GM18867 (cell line): Measurements from ENCODE around the gene DLEC1.
"Not testable (repeated sequence)": the region's sequence is repeated elsewhere in the genome, so short reads cannot be mapped to it uniquely, and the experiment has no call there.

Experiments used
- ATAC-seq: cut with Tn5 transposase; IDR thresholded peaks from one replicate; pipeline ENCODE4 v1.9.1; 2021; ENCODE audit warnings: mild to moderate bottlenecking, moderate library complexity; ENCODE audit not compliant: unreplicated experiment

DLEC1 gene

DNA sequence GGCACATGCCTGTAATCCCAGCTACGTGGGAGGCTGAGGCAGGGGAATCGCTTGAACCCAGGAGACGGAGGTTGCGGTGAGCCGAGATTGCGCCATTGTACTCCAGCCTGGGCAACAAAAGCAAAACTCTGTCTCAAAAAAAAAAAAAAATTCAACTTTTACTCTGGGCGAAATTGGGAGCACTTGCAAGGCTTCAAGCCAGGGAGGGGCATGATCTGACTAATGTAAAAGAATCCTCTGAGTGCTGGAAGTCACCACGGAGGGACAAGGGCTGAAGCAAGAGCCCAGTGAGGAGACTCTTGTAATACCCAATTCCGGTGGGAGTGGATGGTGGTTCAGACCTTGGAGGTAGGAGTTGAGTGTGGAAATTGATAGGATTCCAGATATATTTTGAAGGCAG, 4.7 kb upstream of the DLEC1 start:
- not testable (repeated sequence) for ATAC-seq

DNA sequence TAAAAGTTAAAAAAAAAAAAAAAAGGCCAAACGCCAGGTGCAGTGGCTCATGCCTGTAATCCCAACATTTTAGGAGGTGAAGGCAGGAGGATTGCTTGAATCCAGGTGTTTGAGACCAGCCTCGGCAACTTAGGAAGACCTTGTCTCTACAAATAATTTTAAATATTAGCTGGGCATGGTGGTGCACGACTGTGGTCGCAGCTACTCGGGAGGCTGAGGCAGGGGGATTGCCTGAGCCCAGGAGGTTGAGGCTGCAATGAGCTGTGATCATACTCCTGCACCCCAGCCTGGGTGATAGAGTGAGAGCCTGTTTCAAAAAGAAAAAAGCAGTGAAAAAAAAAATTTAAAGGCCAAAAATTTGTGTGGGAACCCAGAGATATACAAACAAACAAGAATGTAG, 2.7 kb upstream of the DLEC1 start:
- no peak for ATAC-seq

DNA sequence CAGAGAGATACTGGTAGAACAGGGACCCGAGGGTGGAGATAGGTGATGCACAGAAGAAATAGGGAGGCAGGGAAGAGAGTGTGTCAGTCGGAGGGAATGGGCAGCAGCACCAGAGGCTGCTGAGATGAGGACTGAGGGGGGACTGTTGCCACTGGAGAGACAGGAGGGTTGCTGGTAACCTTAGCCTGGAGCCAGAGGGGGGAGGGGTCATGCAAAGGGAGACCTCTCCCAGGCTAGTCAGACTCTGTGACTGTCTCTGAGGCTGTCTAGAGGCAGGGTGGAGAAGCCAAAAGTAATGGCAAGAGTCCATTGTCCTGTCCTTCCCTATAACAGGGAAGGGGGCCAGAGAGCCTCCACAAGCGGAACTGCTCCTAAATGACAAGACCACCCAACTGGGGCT, 2.1 kb upstream of the DLEC1 start:
- ATAC-seq, result no peak

DNA sequence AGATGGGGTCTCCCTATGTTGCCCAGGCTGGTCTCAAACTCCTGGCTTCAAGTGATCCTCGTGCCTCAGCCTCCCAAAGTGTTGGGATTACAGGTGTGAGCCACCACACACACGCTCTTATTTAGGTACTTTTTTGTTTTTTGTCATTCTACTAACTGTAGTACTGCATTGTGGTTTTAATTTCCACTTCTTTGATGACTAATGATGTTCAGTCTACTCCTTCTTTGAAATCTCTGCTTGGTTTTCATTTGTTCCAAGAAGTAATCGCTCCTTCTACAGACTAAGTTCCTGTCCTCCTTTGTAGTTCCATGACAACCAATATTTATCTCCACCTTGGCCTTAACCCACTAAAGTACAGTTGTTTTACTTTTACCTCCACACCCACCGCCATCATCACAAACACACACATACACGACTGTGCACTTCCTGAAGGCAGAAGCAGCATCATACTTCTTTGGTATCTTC, 529 bp upstream of the DLEC1 start:
- ATAC-seq, result no peak

DNA sequence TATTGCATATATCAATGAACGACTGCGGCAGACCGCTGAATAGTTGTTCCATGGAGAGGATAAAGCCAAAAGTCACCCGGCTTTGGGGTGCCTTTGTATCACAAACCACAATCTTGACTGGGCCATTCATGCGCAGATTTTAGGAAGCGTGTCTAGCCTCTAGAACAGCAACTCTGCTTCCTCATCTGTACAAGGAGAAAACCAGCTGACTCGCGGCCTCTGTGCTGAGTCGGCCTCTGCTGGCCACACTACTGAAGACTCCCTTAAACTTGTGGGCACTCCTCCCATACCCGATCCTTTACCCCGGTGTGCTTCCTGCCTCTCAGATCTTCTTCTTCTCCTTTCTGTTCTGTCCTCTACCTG, 872 bp downstream of the DLEC1 start:
- ATAC-seq, result peak; percentile 48

DNA sequence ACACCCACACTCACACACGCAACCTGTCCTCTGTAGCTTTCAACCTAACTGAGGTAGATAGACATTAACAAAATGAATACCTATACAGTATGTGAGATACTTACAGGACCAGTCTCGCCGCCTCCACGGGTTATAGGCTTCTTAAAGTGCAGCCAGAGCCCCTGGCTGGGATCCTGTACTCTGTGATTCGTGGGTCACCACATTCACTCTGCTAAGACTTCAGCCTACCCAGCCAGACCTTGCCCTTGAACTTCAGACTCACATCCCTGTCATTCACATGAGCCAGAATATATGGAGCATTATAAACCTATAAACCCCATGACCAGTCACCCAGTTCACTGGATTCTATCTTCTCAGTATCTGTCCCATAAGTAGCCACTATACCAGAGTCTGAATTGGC, 1.4 kb downstream of the DLEC1 start:
- ATAC-seq, result no peak

DNA sequence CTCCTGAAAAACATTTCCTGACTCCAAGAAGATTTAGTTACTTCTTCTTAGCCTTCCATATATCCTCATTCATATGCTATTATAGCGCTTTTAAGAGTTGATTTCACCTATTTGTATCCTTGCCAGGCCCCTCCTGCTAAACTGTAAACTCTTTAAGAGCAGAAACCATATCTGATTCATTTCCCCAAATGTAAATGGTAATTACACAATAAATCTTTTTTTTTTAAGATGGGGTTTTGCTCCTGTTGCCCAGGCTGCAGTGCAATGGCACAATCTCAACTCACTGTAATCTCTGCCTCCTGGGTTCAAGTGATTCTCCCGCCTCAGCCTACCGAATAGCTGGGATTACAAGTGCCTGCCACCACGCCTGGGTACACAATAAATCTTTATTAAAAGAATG, 4.5 kb downstream of the DLEC1 start:
- no peak for ATAC-seq

DNA sequence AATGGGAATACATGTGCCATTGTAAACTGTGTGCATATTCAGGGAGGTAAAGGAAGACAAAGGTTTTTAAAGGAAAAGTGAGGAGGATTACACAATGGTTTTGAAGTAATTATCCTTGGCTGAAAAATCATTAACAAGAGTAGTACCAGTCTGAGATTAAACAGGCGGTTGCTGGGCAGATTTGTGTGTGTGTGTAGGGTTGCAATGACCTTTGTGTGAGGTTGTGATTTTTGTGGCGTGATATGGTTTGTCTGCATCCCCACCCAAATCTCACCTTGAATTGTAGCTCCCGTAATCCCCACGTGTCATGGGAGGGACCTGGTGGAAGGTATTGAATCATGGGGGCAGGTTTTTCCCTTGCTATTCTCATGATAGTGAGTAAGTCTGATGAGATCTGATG, 7.0 kb downstream of the DLEC1 start:
- no peak for ATAC-seq

DNA sequence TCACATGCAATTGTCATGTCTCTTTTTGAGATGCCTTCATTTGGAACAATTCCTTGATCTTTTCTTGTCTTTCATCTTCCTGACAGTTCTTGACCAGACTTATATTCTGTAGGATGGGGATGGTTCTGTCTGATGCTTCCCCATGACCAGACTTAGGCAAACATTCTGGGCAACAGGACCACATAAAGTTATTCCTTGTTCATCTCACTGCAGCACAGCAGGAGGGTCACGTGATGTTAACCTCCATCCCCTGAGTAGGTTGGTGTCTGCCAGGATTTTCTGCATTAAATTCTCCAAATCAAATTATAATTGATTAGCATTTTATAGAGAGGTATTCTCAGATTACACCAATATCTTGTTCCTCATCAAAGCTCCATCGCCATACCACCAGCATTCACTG, 7.8 kb downstream of the DLEC1 start:
- ATAC-seq, result no peak

DNA sequence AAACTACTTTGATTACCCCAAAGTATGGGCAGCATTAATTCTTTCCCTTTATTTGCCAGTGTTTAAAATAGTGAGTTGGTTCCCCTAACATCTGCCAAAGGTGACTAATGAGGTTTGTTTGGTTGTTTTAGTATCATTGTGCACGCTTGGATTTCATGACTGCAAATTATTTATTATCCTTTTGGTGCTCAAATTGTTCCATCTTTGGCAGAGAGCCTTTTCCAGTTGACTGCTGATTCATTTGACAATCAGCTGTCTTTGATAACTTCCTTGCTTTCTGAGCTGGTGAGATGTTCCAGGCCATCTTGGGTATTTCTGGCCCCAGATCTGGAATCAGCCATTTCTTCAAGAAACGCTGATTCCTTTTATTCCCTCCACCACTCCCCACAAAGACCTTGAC, 8.9 kb downstream of the DLEC1 start:
- ATAC-seq, result no peak

DNA sequence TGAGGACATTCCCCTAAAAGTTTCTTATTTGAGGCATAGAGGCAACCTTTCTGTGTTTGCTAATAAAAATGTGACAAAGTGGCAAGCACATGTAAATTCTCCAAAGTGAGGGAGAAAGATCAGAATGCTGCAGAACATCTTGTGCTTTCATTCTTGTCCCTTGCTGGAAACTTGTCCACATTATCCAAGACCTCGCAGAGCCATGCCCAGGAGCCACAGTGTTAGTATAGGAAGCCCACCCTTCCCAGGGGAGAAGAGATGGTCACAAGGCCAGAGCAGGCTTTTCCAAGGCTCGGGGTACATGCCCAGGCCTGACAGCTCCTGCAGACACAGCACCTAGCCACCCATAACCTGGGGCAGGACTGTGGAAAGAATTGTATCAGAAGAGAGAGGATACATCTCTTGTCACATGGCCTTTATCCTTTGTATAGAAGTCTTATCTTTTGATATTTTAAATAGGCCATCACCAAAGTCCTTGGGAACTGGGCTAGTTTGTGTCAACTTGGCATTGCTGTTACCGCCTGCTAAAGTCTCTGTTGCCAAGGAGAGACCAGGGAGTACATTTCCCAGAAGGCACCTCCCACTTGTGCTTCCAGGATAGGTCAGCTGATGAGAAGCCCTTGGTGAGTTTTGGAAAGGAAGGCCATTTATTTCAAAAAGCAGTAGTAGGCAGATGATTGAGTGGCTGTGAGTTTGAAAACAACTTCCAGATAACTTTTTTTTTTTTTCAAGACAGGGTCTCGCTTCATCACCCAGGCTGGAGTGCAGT, 10.5 kb downstream of the DLEC1 start:
- no peak for ATAC-seq

DNA sequence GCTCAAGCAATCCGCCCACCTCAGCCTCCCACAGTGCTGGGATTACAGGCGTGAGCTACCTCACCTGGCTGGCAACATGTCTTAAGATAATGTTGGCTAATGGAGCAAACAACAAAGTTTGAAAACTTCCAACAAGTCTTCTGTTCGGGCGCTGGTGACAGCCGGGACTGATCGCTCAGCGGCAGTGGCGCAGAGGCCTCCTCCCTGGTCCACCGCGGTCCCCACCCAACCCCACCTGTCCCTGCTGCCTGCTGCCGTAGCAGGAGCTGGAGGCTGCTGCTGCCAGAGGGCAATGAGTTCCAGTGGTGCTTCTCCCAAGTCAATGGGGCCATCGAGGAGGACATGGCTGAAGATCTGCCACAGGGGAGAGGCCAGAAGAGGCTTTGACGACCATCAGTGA, 12.1 kb downstream of the DLEC1 start:
- no peak for ATAC-seq

DNA sequence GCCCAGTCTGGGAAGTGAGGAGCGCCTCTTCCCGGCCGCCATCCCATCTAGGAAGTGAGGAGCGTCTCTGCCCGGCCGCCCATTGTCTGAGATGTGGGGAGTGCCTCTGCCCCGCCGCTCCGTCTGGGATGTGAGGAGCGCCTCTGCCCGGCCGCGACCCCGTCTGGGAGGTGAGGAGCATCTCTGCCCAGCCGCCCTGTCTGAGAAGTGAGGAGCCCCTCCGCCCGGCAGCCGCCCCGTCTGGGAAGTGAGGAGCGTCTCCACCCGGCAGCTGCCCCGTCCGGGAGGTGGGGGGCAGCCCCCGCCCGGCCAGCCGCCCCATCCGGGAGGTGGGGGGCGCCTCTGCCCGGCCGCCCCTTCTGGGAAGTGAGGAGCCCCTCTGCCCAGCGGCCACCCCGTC, 14.3 kb downstream of the DLEC1 start:
- not testable (repeated sequence) for ATAC-seq

DNA sequence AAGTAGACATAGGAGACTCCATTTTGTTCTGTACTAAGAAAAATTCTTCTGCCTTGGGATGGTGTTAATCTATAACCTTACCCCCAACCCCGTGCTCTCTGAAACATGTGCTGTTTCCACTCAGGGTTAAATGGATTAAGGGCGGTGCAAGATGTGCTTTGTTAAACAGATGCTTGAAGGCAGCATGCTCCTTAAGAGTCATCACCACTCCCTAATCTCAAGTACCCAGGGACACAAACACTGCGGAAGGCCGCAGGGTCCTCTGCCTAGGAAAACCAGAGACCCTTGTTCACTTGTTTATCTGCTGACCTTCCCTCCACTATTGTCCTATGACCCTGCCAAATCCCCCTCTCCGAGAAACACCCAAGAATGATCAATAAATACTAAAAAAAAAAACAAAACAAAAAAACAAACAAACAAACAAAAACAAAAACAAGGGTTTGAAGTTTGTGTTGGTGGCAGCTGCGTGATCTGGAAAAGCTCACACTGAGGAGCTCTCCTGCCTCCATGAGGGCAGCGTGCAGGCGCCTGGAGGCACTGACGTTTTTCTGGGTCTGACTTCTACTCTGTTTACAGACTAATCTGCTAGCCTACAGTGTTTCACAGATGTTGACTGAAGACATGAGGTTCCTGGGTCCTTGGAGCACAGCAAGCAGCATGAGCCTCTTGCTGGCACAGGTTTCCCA, 14.9 kb downstream of the DLEC1 start:
- not testable (repeated sequence) for ATAC-seq

DNA sequence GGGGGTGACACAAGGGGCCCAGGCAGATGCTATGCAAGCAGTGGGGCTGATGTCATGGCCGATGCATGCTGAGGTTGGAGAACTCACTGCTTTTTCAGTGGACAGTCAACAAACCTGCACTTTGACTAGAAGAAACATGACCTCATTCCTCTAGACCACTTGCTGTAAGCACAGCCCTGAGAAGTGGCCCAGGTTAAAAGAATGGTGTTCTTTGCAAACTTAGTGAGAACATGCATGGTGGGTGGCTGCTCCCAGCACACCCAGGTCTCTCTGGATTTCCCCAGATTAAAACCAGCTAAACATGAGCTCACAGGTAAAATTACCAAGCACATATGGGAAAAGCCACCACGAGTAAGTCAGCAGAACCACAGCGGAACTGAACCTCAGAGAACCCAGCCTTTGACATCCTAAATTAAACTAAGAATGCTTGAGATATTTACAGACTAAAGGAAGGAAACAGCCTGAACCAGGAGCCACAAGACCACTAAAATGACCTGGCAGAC, 15.5 kb downstream of the DLEC1 start:
- ATAC-seq, result no peak

DNA sequence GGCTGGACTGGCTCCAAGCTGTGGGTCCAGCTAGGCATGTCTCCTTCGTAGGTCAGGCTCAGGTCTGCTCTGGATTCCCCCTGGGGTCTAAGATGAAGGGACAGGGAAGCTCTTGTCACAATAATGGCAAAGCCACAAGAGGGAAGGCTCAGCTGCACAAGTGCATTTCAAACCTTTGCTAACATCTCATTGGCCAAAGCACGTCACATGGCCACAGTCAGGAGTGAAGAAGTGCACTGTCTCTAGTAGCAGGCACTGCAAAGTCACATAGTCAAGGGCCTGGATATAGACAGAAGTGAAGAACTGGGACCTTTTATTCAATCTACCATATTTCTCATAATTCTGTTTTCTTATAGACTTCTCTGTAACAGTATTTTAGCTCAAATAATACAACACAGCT, 20.1 kb downstream of the DLEC1 start:
- ATAC-seq, result no peak

DNA sequence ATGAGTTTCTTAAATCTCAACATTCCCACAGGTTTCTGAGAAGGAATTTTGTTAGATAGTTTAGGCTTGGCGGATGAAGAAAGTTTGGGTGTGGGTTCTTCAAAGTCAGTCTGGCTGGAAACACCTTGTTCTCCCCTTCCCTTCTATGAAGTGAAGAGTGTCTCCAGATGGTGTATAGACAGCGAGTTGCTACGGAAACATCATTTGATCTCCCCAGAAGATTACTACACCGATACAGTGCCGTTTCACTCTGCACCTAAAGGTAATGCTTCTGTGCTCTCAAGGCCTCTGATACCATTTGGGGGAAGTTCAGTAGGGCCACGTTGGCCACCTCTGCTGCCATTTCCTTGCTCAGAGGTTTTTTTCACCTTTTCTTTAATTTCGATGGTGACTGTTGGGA, 20.6 kb downstream of the DLEC1 start:
- no peak for ATAC-seq

DNA sequence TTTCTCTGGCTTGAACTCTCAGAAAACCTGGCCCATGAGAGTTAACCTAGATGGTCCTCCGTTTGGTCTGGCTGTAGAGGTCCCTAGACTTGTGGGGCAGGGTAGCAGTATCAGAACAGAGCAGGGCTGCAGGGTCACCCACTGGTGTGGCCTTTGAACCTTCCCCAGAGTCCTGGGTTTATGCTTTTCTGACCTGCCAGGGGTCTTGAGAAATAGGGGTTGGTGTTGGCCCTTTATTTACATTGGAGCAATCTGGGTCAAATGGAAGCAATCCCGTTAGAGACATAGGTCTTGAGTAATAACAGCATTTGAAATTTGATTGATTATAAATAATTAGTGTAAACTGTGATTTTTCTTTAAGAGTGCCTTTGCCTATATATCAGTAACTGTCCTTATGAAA, 23.8 kb downstream of the DLEC1 start:
- ATAC-seq, result no peak

DNA sequence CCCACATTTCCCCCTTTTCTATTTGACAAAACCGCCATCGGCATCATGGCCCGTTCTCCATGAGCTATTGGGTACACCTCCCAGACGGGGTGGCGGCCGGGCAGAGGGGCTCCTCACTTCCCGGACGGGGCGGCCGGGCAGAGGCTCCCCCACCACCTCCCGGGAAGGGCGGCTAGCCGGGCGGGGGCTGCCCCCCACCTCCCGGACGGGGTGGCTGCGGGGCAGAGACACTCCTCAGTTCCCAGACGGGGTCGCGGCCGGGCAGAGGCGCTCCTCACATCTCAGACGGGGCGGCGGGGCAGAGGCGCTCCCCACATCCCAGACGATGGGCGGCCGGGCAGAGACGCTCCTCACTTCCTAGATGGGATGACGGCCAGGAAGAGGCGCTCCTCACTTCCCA, 25.4 kb downstream of the DLEC1 start:
- ATAC-seq, result not testable (repeated sequence)

DNA sequence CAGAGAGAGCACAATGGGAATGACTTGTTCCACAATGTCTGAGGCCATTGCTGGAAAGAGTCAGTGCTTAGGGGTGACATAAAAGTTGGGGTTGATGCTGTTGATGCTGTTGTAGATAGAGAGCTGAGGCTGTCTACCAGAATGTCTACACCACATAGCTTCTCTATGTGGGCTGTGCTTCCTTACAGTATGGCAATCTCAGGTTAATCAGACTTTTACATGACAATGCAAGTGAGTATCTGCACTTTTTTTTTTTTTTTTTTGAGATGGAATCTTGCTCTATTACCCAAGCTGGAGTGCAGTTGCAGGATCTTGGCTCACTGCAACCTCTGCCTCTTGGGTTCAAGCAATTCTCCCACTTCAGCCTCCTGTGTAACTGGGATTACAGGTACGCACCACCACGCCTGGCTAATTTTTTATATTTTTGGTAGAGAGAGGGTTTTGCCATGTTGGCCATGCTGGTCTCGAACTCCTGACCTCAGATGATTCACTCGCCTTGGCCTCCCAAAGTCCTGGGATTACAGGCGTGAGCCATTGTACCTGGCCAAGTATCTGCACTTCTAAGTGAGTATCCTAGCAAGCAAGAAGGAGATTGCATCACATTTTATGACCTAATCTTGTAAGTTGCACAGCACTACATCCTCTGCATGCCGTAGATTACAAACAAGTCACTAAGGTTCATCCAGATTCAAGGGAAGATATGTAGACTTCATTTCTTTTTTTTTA, 28.7 kb downstream of the DLEC1 start:
- ATAC-seq, result no peak

DNA sequence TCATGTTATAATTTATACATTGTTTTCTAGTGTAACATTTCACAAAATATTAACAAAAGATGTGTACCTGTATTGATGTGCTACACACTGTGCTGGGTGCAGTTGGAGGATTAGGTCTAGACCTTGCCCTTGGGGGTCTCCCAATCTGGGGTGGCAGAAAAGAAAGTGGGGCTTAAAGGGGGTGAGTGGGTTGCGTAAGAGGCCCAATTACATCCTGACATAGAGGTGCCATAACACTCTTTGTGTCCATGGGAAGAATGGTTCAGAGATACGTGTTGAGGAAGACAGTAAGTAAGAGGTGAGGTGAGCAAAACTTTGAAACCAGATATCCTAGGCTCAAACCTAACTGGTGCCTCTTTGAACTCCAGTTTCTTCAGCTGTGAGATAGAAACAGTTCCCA, 31.0 kb downstream of the DLEC1 start:
- ATAC-seq, result no peak

DNA sequence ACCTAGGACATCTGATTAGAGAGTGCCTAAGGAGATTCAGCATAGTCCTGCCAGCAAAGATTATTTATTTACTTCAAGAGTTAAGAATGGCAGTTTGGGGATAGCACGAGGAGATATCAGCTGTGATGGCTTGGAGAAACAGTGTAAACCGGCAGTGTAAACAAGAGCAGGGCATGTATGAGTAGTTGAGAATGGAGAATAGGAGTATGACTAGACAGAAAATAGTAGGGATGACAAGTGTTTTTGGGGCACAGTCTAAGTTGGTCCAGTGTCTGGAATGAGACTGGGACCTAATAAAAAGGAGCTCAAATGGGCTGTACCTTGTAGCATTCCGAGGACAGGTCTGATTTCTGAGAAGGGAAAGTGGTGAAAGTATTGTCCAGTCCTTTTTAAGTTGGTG, 38.1 kb downstream of the DLEC1 start:
- ATAC-seq, result not testable (repeated sequence)
